Endothelial cell of umbilical vein (primary cell): ENCODE results near the gene COPB1.

Experiments used
- EZH2 ChIP-seq: IDR thresholded peaks from 2 replicates; pipeline ENCODE4 v1.6.1; 2012; ENCODE audit warnings: borderline replicate concordance, low read depth, mild to moderate bottlenecking, moderate library complexity, low read length, inconsistent platforms; ENCODE audit not compliant: severe bottlenecking
- FOS ChIP-seq: IDR thresholded peaks from 2 replicates; pipeline ENCODE4 v1.6.1; 2011; ENCODE audit warnings: mild to moderate bottlenecking, low read length, moderate library complexity, borderline replicate concordance; ENCODE audit not compliant: insufficient read depth
- GATA2 ChIP-seq: IDR thresholded peaks from 2 replicates; pipeline ENCODE4 v1.7.0; 2011; ENCODE audit warnings: low read depth, mild to moderate bottlenecking, moderate library complexity, mixed read lengths, low read length; ENCODE audit not compliant: insufficient read length, insufficient read depth
- JUN ChIP-seq: IDR thresholded peaks from 2 replicates; pipeline ENCODE4 v1.6.1; 2011; ENCODE audit warnings: borderline replicate concordance, low read depth; ENCODE audit not compliant: insufficient read length, insufficient read depth
- MYC ChIP-seq: IDR thresholded peaks from one replicate; pipeline ENCODE4 v1.6.1; 2011; ENCODE audit warnings: mild to moderate bottlenecking, low read depth, low read length
- POLR2A ChIP-seq: IDR thresholded peaks from 2 replicates; pipeline ENCODE4 v1.6.1; 2012; ENCODE audit warnings: low read depth, mild to moderate bottlenecking, control low read depth, low read length
- POLR2AphosphoS5 ChIP-seq: IDR thresholded peaks from 2 replicates; pipeline ENCODE4 v1.6.1; 2012; ENCODE audit warnings: low read depth, mild to moderate bottlenecking, control low read depth, low read length, moderate library complexity; ENCODE audit not compliant: insufficient read depth
- TF ChIP-seq, protein P1 (sequence below), 2 donors: IDR thresholded peaks; 1 replicate in 1 of 2; 2 replicates in 1 of 2; pipeline ENCODE4 v1.5.1; 2011; ENCODE audit warnings: low read length in 2 of 2, mild to moderate bottlenecking in 2 of 2, moderate library complexity in 2 of 2, control low read depth in 1 of 2, inconsistent platforms in 1 of 2, low read depth in 1 of 2; ENCODE audit not compliant: insufficient read depth in 1 of 2; ENCODE audit errors: extremely low read depth in 1 of 2
- TF ChIP-seq, protein P2 (sequence below): IDR thresholded peaks from 2 replicates; pipeline ENCODE4 v1.6.1; 2011; ENCODE audit not compliant: insufficient read depth, insufficient read length

DNA sequence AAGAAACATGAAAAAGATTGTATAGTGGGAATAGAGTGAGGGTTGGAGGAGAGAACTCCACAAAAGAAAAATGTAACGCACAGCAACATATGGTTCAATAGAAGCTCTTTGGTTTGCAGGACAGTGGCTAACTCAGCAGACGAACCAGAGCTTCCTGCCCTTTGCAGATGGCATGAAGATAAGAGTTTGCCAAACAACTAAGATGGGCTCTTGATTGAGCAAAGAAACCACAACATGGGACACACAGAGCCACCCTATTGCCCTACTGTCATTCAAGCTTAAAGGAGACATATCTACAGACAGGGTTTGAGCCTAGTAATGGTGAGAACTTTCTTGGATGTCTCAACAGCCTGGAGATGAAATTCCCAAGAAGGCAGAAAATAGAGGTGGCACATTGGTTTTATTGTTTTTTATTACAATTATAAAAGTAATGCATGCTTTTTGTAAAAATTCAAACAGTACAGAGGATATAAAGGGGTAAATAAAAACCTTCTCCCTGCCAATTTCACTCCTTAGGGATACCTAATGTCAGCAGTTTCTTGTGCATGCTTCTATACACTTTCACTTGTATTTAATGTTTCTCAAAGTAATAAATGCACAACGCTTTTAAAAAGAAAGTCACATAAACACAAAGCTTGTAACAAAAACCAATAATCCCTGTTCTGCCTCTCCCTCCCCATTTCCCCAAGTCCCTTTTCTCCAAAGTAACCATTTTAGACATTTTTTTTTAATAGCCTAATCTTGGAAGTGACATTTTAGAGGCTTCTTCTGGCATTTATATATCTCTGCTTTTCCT lies 63.7 kb downstream of the COPB1 start:
- TF ChIP-seq, protein P1, sequence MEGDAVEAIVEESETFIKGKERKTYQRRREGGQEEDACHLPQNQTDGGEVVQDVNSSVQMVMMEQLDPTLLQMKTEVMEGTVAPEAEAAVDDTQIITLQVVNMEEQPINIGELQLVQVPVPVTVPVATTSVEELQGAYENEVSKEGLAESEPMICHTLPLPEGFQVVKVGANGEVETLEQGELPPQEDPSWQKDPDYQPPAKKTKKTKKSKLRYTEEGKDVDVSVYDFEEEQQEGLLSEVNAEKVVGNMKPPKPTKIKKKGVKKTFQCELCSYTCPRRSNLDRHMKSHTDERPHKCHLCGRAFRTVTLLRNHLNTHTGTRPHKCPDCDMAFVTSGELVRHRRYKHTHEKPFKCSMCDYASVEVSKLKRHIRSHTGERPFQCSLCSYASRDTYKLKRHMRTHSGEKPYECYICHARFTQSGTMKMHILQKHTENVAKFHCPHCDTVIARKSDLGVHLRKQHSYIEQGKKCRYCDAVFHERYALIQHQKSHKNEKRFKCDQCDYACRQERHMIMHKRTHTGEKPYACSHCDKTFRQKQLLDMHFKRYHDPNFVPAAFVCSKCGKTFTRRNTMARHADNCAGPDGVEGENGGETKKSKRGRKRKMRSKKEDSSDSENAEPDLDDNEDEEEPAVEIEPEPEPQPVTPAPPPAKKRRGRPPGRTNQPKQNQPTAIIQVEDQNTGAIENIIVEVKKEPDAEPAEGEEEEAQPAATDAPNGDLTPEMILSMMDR (IDR thresholded peaks at IDR 0.05; ENCODE audit: extremely low read depth in 1 of 2, insufficient read depth in 1 of 2, low read depth in 1 of 2, low read length in 2 of 2), result no peak
- TF ChIP-seq MYC (no peak), POLR2A (no peak), POLR2AphosphoS5 (no peak), EZH2 (no peak), JUN (no peak), FOS (no peak), GATA2 (no peak)
- TF ChIP-seq, protein P2, sequence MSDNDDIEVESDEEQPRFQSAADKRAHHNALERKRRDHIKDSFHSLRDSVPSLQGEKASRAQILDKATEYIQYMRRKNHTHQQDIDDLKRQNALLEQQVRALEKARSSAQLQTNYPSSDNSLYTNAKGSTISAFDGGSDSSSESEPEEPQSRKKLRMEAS, result no peak
